HG02623 (cell line): ENCODE results near the gene TP63.
"Not testable (repeated sequence)": the region's sequence is repeated elsewhere in the genome, so short reads cannot be mapped to it uniquely, and the experiment has no call there.

Experiments used
- ATAC-seq: cut with Tn5 transposase; IDR thresholded peaks from one replicate; pipeline ENCODE4 v1.9.1; 2021; ENCODE audit warnings: moderate library complexity; ENCODE audit not compliant: unreplicated experiment

Gene TP63

DNA sequence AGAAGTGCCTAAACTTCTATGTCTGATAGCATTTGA, at the start of gene TP63:
TP63 (plus strand) TSS at position 17 of the 36 bp plus-strand sequence. CDS start 127 bp downstream, outside the sequence.
- no peak for ATAC-seq

- no peak for ATAC-seq
These were observed 49.0 kb upstream of the TP63 start for GRCh38 chr3:189582179-189582578.

DNA sequence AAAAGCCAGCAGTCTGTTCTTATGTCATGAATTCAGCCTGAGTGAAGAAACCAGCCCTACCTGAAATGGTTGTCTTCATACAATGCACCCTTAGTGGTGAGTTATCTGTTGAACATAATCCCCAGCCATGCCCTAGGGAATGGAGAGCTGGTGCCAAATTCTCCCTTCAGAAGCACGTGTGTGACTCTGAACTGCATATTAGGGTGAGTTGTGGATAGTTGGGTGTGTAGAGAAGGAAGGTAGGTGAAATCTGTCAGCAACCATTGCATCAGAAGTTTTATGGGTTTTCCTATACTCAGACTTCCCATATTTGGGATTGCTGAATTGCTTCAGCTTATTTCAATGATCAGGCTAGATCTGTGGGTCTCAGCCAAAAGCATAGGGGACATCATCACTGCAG, 46.5 kb upstream of the TP63 start:
- no peak for ATAC-seq

DNA sequence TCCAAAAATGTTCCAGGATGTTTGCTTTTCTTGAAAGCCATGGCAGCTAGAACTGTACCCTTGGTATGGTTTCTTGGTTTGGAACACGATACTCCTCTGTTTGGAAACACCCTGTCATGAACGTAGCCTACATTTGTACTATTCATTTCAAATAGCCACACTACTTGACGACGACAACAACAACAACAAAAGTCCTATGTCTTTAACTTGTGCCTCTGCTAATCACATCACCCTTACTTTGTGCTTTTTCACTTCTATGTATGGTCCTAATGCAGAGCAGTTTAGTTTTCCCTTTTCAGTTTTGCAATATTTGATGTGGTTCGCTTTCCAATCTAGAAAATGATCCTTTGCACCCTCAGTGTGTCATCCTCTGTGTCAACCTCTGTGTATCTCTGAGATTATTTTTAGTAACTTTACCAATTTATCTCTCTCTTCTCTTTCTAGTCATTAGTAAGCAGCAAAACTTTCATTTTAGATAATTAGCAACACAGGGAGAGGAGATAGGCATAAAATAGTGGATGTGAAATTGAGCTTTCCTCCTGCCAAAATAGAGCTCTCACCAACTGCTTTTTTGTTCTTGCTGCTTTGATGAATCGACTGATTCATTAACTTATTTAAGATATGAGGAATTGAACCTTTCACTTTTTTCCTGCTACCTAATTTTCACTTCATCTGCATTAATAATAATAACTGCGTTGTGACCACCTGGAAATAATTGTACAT, 44.1 kb upstream of the TP63 start:
- peak; percentile 74 for ATAC-seq

DNA sequence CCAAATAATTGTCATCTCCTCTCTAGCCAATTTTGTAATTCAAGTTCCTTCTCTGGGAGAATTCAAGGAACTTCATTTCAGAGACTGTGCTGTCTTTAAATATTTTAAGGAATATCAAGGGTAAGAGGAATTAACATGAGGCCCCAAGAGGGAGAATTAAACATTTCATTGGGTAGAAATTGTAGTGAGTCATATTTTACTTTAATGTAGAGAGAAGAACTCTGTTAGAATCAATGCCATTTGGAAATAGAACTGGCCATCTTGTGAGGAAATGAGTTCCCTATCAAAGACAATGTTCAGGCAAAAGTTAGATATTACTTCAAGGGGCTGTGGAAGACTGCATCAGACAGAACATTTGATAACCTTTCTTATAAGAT, 43.5 kb upstream of the TP63 start:
- no peak for ATAC-seq

DNA sequence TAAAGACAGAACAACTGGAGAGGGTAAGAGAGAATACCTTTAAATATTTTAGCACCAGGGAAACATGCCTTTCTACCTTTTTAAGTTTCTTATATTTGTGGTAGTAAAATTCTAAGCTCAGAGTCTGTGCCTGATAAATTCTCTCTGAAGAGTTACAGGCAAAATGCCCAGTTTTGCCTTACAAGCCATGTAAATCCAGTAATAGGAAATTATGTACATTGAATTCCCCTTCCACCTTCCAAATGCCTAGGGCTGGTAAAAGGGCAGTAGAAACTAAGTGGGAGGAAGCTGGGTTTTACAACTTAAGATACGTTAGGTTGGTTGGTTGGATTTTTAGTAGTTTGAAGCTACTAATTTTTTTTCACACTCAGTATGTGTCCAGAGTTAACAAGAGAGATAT, 43.1 kb upstream of the TP63 start:
- no peak for ATAC-seq

DNA sequence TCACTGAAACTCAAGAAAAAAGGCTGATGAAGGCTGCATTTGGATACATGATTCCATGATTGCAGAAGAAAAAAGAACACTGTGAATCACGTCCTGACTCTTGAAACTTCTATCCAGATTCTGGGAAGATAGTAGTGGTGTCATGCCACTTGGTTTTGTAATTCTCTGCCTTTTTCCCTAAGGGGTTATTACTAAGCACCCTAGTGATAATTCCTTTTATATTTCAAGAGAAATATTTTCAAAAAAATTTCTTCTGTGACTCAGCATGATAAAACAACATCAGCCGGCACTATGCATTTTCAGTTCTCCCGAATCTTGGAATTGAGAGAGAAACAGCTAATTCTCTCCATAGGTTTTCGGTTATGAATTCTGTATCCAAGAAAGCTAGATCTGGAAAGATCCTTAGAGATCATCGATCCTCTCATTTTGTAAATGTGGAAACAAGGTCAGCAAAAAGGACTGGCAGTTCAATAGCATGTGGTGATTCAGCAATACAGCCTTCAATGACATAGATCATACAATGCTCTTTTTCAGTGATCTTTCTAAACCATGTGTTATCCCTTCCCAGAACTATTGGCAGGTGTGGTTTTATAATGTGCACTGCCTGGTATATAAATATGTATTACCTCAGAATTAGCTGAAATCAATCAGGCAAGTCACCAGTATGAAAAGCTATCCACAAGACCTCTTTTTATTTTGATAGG, 42.6 kb upstream of the TP63 start:
- no peak for ATAC-seq

GRCh38 chr3:189589179-189589569, 42.0 kb upstream of the TP63 start:
- no peak for ATAC-seq

DNA sequence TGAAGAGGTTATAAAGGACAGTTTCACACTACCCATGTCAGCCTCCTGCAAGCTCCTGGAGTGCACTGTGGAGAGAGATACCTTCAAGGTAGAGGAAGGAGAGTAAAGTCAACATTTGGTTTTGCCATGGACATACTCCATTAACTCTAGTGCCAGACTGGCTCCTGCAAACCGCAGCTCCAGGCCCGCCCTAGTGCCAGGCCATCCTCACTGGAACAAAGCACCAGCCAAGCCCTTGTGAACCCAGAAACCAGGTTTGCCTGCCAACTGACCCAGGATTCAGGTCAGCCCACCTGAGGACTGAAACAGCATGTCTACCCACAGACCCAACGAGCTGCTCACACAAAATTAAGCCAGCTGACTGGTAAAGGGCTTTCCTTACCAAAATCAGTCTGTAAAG, 41.0 kb upstream of the TP63 start:
- no peak for ATAC-seq

DNA sequence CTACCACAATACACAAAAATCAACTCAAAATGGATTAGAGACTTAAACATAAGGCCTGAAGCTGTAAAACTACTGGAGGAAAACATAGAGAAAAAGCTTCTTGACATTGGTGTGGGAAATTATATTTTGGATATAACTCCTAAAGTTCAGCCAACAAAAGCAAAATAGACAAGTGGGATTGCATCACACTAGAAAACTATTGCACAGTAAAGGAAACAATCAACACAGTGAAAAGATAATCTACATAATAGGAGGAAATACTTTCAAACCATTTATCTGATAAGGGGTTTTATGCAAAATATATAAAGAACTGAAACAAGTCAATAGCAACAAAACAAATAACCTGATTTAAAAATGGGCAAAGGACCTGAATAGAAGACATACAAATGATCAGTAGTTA, 37.6 kb upstream of the TP63 start:
- no peak for ATAC-seq

- ATAC-seq: not testable (repeated sequence)
These were observed 34.9 kb upstream of the TP63 start for GRCh38 chr3:189596078-189596979.

- no peak for ATAC-seq
These were observed 33.3 kb upstream of the TP63 start for GRCh38 chr3:189597918-189598317.

- no peak for ATAC-seq
These were observed 32.5 kb upstream of the TP63 start for GRCh38 chr3:189598530-189599225.

GRCh38 chr3:189602471-189602870, 28.7 kb upstream of the TP63 start:
- ATAC-seq: no peak

GRCh38 chr3:189605717-189606116, 25.5 kb upstream of the TP63 start:
- ATAC-seq: no peak

DNA sequence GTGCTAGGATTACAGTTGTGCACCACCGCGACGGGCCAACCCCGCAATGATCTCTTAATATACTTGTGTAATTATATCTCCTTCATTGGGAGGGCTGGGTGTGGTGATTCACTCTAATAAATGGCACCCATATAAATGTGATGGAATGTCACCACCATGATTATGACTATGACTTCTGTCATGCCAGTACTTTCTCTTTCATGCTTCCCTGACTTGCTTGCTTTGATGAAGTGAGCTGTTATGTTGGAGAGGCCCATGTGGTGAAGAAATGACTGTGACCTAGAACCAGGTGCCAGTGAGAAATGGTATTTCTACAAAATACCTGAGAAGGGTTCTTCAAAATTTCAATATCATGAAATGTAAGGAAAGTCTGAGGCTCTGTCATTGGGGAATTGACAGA, 24.4 kb upstream of the TP63 start:
- no peak for ATAC-seq

- ATAC-seq: not testable (repeated sequence)
These were observed 18.5 kb upstream of the TP63 start for GRCh38 chr3:189612641-189613040.

DNA sequence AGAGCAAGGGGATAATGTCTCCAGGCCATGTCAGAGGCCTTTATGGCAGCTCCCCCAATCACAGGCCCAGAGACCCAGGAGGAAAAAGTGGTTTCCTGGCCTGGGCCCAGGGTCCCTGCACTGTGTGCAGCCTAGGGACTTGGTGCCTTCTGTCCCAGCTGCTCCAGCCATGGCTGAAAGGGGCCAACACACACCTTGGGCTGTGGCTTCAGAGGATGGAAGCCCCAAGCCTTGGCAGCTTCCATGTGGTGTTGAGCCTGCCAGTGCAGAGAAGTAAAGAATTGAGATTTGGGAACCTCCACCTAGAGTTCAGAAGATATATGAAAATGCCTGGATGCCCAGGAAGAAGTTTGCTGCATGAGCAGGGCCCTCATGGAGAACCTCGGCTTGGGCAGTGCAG, 18.1 kb upstream of the TP63 start:
- ATAC-seq: no peak

- ATAC-seq: no peak
These were observed 9.1 kb upstream of the TP63 start for GRCh38 chr3:189621948-189622603.

DNA sequence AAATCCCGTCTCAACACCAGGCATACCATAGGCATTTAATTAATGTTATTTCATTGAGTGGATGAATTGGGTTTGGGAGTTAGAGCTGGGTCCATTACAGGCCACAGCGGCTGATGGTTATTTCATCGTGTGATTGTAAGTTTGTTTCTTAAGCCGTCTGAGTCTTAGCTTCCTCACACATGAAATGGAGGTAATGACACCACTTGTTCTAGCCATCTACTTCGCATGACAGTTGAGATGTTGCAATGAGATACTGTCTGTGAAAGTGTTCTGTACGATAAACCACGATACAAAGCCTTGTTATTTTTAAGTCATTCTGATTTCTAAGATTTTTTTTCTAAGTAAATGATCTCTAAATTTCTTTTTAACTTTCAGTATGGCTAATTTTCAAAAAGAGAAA, 8.6 kb upstream of the TP63 start:
- ATAC-seq: no peak

DNA sequence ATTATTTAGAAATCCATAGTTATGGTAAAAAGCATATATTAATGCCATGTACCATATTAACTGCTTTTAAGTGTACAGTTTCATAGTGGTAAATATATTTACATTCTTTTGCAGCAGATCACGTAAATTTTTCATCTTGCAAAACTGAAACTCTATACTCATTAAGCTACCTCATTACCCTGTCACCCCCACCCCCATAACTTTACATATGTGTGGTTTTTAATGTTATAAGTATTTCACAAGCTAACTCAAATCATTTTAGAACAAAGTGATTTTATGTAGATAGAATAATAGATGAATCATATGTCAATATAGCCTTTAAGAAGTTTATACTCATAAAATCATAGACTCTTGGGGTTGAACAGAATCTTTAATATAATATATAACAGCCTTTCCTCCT, 7.1 kb upstream of the TP63 start:
- ATAC-seq: no peak
